Measurements from ENCODE around the gene SLC25A17.
"Not testable (repeated sequence)": the region's sequence is repeated elsewhere in the genome, so short reads cannot be mapped to it uniquely, and the experiment has no call there.

The SLC25A17 gene

GRCh38 chr22:40768206-40768605 lies 50.9 kb downstream of the SLC25A17 start:
- no peak for TF ChIP-seq CTCF (conservative IDR thresholded peaks at IDR 0.05; ENCODE audit: low read length)
- no peak for DNase-seq (ENCODE audit: low read depth)
- no peak overlapping the region for H3K4me3 ChIP-seq (ENCODE audit: low read length)

GRCh38 chr22:40766956-40767355 lies 52.2 kb downstream of the SLC25A17 start:
- no peak for DNase-seq (ENCODE audit: low read depth)
- H3K4me3 ChIP-seq (ENCODE audit: low read length), result no peak overlapping the region
- no peak for TF ChIP-seq CTCF (conservative IDR thresholded peaks at IDR 0.05; ENCODE audit: low read length)

GRCh38 chr22:40764763-40765441 lies 54.2 kb downstream of the SLC25A17 start:
- DNase-seq (ENCODE audit: low read depth), result peak; percentile 6
- H3K4me3 ChIP-seq (ENCODE audit: low read length), result no peak overlapping the region
- no peak for TF ChIP-seq CTCF (conservative IDR thresholded peaks at IDR 0.05; ENCODE audit: low read length)

GRCh38 chr22:40759294-40759840 lies 59.8 kb downstream of the SLC25A17 start:
- no peak for DNase-seq (ENCODE audit: low read depth)
- H3K4me3 ChIP-seq (ENCODE audit: low read length), result no peak overlapping the region
- no peak for TF ChIP-seq CTCF (conservative IDR thresholded peaks at IDR 0.05; ENCODE audit: low read length)

GRCh38 chr22:40758851-40759250 lies 60.3 kb downstream of the SLC25A17 start:
- H3K4me3 ChIP-seq (ENCODE audit: low read length); DNase-seq (ENCODE audit: low read depth): not testable (repeated sequence)

- TF ChIP-seq CTCF (conservative IDR thresholded peaks at IDR 0.05; ENCODE audit: low read length), result no peak
- no peak overlapping the region for H3K4me3 ChIP-seq (ENCODE audit: low read length)
- no peak for DNase-seq (ENCODE audit: low read depth)
These were observed 60.8 kb downstream of the SLC25A17 start for GRCh38 chr22:40758390-40758789.

- no peak for TF ChIP-seq CTCF (conservative IDR thresholded peaks at IDR 0.05; ENCODE audit: low read length)
- no peak overlapping the region for H3K4me3 ChIP-seq (ENCODE audit: low read length)
- DNase-seq (ENCODE audit: low read depth), result peak; percentile 44
These were observed 62.1 kb downstream of the SLC25A17 start for GRCh38 chr22:40757071-40757470.

Data from AG10803 (cell line).